G401.6 (cell line): ENCODE results near the gene TNNI2.
"Not testable (repeated sequence)": the region's sequence is repeated elsewhere in the genome, so short reads cannot be mapped to it uniquely, and the experiment has no call there.

Experiments
- FAIRE-seq: peaks from 2 replicates; lab custom pipeline; 2012; peaks lifted over from hg19 to GRCh38; lab: Jason Lieb, UNC

TNNI2 gene

GRCh38 chr11:1875093-1875850 lies 36.5 kb downstream of the TNNI2 start:
- no peak for FAIRE-seq

- not testable (repeated sequence) for FAIRE-seq
These were observed 37.1 kb downstream of the TNNI2 start for GRCh38 chr11:1875851-1876301.

- FAIRE-seq: no peak
These were observed 37.7 kb downstream of the TNNI2 start for GRCh38 chr11:1876361-1877063.

- FAIRE-seq: no peak
These were observed 38.7 kb downstream of the TNNI2 start for GRCh38 chr11:1877211-1878136.

- FAIRE-seq: no peak
These were observed 39.6 kb downstream of the TNNI2 start for GRCh38 chr11:1878137-1879031.

- no peak for FAIRE-seq
These were observed 40.7 kb downstream of the TNNI2 start for GRCh38 chr11:1879342-1879940.

GRCh38 chr11:1879941-1880720 lies 41.4 kb downstream of the TNNI2 start:
- FAIRE-seq: no peak

GRCh38 chr11:1880746-1881441 lies 42.1 kb downstream of the TNNI2 start:
- no peak for FAIRE-seq

GRCh38 chr11:1881442-1882264 lies 42.9 kb downstream of the TNNI2 start:
- FAIRE-seq: no peak

- no peak for FAIRE-seq
These were observed 43.8 kb downstream of the TNNI2 start for GRCh38 chr11:1882265-1883238.

- no peak for FAIRE-seq
These were observed 44.8 kb downstream of the TNNI2 start for GRCh38 chr11:1883346-1884302.

- FAIRE-seq: no peak
These were observed 45.5 kb downstream of the TNNI2 start for GRCh38 chr11:1884303-1884700.

GRCh38 chr11:1886551-1886950 lies 47.8 kb downstream of the TNNI2 start:
- not testable (repeated sequence) for FAIRE-seq

GRCh38 chr11:1887451-1888346 lies 48.9 kb downstream of the TNNI2 start:
- FAIRE-seq: no peak

GRCh38 chr11:1888347-1888753 lies 49.6 kb downstream of the TNNI2 start:
- no peak for FAIRE-seq
